CD14-positive monocyte (primary cell): Measurements from ENCODE around the gene SFXN2. TPM values are rescaled to one million over a fixed set of nuclear protein-coding genes. Genes with fewer than 3 reads are reported as not detected.

Experiments
- DNase-seq, 3 donors: peaks; one replicate each; pipeline ENCODE4 v3.0.0-alpha.2; 2011 to 2022
- H2AFZ ChIP-seq: 2 replicates; pipeline ENCODE4 v1.6.0; 2012; ENCODE audit warnings: mild to moderate bottlenecking, low read depth, low read length, inconsistent platforms; ENCODE audit not compliant: insufficient read depth, poor library complexity, severe bottlenecking
- H3K27ac ChIP-seq, 2 donors: 1 replicate in 1 of 2; 2 replicates in 1 of 2; pipeline ENCODE4 v1.5.1; 2012 to 2013; ENCODE audit warnings: low read length in 2 of 2, control low read depth in 1 of 2, inconsistent platforms in 1 of 2, low read depth in 1 of 2, mild to moderate bottlenecking in 1 of 2
- H3K27me3 ChIP-seq, 2 donors: one replicate each; pipeline versions ENCODE4 v1.6.0 to v1.6.1; 2011 to 2013; ENCODE audit warnings: low read length in 2 of 2; ENCODE audit not compliant: control insufficient read depth in 2 of 2, insufficient read depth in 2 of 2
- H3K36me3 ChIP-seq, 2 donors: replicated peaks in 1 of 2; 1 replicate in 1 of 2; 2 replicates in 1 of 2; pipeline versions ENCODE4 v1.5.1 to v1.6.1; 2012 to 2013; ENCODE audit warnings: low read length in 2 of 2, control low read depth in 1 of 2, inconsistent platforms in 1 of 2, mild to moderate bottlenecking in 1 of 2; ENCODE audit not compliant: insufficient read depth in 2 of 2, control insufficient read depth in 1 of 2
- H3K4me1 ChIP-seq, 2 donors: 1 replicate in 1 of 2; 2 replicates in 1 of 2; pipeline versions ENCODE4 v1.5.1 to v1.6.1; 2012 to 2013; ENCODE audit warnings: low read length in 2 of 2, control low read depth in 1 of 2, inconsistent platforms in 1 of 2, mild to moderate bottlenecking in 1 of 2, moderate library complexity in 1 of 2; ENCODE audit not compliant: insufficient read depth in 2 of 2, control insufficient read depth in 1 of 2
- H3K4me2 ChIP-seq: replicated peaks from 2 replicates; pipeline ENCODE3; 2012; ENCODE audit warnings: low read length, moderate library complexity, mild to moderate bottlenecking; ENCODE audit not compliant: poor library complexity, severe bottlenecking; ENCODE audit errors: extremely low read depth
- H3K4me3 ChIP-seq, 3 experiments: fragments of 200-600 bp in 1 of 3; sonication (generic) in 1 of 3; replicated peaks in 1 of 3; 1 replicate in 2 of 3; 2 replicates in 1 of 3; pipeline ENCODE4 v1.5.1; 2011 to 2013; ENCODE audit warnings: low read length in 3 of 3, mild to moderate bottlenecking in 3 of 3, control low read depth in 2 of 3, low read depth in 2 of 3, inconsistent platforms in 1 of 3, moderate library complexity in 1 of 3
- H3K79me2 ChIP-seq: 2 replicates; pipeline ENCODE4 v1.6.0; 2012; ENCODE audit warnings: mild to moderate bottlenecking, control low read depth, inconsistent platforms, low read length, moderate library complexity; ENCODE audit not compliant: insufficient read depth
- H3K9ac ChIP-seq: 2 replicates; pipeline ENCODE4 v1.6.0; 2017; ENCODE audit warnings: low read length, mild to moderate bottlenecking; ENCODE audit not compliant: insufficient read depth, poor library complexity, severe bottlenecking
- H3K9me3 ChIP-seq, 2 donors: replicated peaks in 1 of 2; 1 replicate in 1 of 2; 2 replicates in 1 of 2; pipeline versions ENCODE4 v1.5.1 to v1.6.1; 2012 to 2013; ENCODE audit warnings: low read length in 2 of 2, control low read depth in 1 of 2; ENCODE audit not compliant: control insufficient read depth in 1 of 2, insufficient read depth in 1 of 2
- H4K20me1 ChIP-seq: 2 replicates; pipeline ENCODE4 v1.6.0; 2012; ENCODE audit warnings: mild to moderate bottlenecking, low read length, control low read depth, moderate library complexity; ENCODE audit not compliant: insufficient read depth
- H3K27ac Mint-ChIP-seq, 7 donors: one replicate each; pipeline ENCODE4 v1.8.0; 2020; ENCODE audit warnings: mild to moderate bottlenecking in 7 of 7, mixed read lengths in 7 of 7, moderate library complexity in 6 of 7, inconsistent platforms in 2 of 7
- H3K27me3 Mint-ChIP-seq, 3 donors: one replicate each; pipeline ENCODE4 v1.8.0; 2021 to 2022; ENCODE audit warnings: low read depth in 3 of 3, mild to moderate bottlenecking in 3 of 3, mixed read lengths in 3 of 3, moderate library complexity in 3 of 3, inconsistent platforms in 1 of 3
- H3K36me3 Mint-ChIP-seq, 2 donors: one replicate each; pipeline ENCODE4 v1.8.0; 2020; ENCODE audit warnings: mixed read lengths in 2 of 2, inconsistent platforms in 1 of 2, mild to moderate bottlenecking in 1 of 2
- H3K4me1 Mint-ChIP-seq: one replicate; pipeline ENCODE4 v1.8.0; 2020; ENCODE audit warnings: mild to moderate bottlenecking, mixed read lengths
- H3K4me3 Mint-ChIP-seq, 2 donors: one replicate each; pipeline ENCODE4 v1.8.0; 2020; ENCODE audit warnings: mild to moderate bottlenecking in 2 of 2, mixed read lengths in 2 of 2, moderate library complexity in 1 of 2
- H3K9me3 Mint-ChIP-seq, 7 donors: one replicate each; pipeline ENCODE4 v1.8.0; 2020 to 2022; ENCODE audit warnings: mixed read lengths in 7 of 7, mild to moderate bottlenecking in 6 of 7, moderate library complexity in 6 of 7, inconsistent platforms in 2 of 7
- WGBS: methylation state at CpG from one replicate; pipeline ENCODE4 v1.1.5; 2013; ENCODE audit warnings: missing lambda C conversion rate; ENCODE audit not compliant: insufficient coverage; 5-methylcytosine and 5-hydroxymethylcytosine counted together
- intact Hi-C, 2 donors: fragments of 100-400 bp; cut with micrococcal nuclease; formaldehyde crosslinking; loops; one replicate each; pipeline versions ENCODE4 v1.15.0 to v1.15.1; 2023
- polyA plus RNA-seq, 3 donors: library from polyadenylated mRNA; depleted of rRNA in 1 of 3; unstranded in 2 of 3; stranded (reverse) in 1 of 3; fragments of 300-500 nt in 2 of 3; fragments of >200 nt in 1 of 3; fragmentation: Illumina TruSeq in 2 of 3; gene quantifications; 1 replicate in 2 of 3; 2 replicates in 1 of 3; pipeline ENCODE4 v1.2.3, GENCODE V29; 2012 to 2021
- TF ChIP-seq, protein P1 (sequence below): fragments of 200-600 bp; IDR thresholded peaks from one replicate; pipeline ENCODE4 v1.8.0; 2022; ENCODE audit warnings: antibody characterized with exemption, mild to moderate bottlenecking

Gene SFXN2
- polyA plus RNA-seq, 3 donors = 1.3 to 2.0 (median 1.8) TPM

GRCh38 chr10:102767428-102768160 lies 53.2 kb downstream of the SFXN2 start:
- Histone ChIP-seq H2AFZ (no peak overlapping the region), H3K27me3 (no peaks in the 10 kb centered on the region), H3K9ac (no peak overlapping the region), H3K36me3 (peaks cover 23 to 44% of the 10 kb centered on the region in 2 donors), H3K4me2 (no peak overlapping the region), H4K20me1 (peaks cover 60% of the 10 kb centered on the region), H3K27ac (peak overlapping the region in 1 of 2 donors; percentile 36), H3K4me3 (no peak overlapping the region), H3K4me1 (peaks cover under 1 to 2% of the 10 kb centered on the region in 2 donors), H3K79me2 (peaks cover 58% of the 10 kb centered on the region), H3K9me3 (no peaks in the 10 kb centered on the region)
- H3K4me3 Mint-ChIP-seq = no peak overlapping the region
- 93% methylated on average over 6 of the region's 9 CpGs for WGBS
- peaks cover 8% of the 10 kb centered on the region for H3K4me1 Mint-ChIP-seq
- TF ChIP-seq, protein P1, sequence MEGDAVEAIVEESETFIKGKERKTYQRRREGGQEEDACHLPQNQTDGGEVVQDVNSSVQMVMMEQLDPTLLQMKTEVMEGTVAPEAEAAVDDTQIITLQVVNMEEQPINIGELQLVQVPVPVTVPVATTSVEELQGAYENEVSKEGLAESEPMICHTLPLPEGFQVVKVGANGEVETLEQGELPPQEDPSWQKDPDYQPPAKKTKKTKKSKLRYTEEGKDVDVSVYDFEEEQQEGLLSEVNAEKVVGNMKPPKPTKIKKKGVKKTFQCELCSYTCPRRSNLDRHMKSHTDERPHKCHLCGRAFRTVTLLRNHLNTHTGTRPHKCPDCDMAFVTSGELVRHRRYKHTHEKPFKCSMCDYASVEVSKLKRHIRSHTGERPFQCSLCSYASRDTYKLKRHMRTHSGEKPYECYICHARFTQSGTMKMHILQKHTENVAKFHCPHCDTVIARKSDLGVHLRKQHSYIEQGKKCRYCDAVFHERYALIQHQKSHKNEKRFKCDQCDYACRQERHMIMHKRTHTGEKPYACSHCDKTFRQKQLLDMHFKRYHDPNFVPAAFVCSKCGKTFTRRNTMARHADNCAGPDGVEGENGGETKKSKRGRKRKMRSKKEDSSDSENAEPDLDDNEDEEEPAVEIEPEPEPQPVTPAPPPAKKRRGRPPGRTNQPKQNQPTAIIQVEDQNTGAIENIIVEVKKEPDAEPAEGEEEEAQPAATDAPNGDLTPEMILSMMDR = no peak
- intact Hi-C loops = no loop called here
- peaks cover 38 to 51% of the 10 kb centered on the region in 2 donors for H3K36me3 Mint-ChIP-seq
- no peak for DNase-seq
- no peaks in the 10 kb centered on the region for H3K9me3 Mint-ChIP-seq
- H3K27me3 Mint-ChIP-seq = no peaks in the 10 kb centered on the region
- peak overlapping the region in 6 of 7 donors; percentile 1 to 75 (median 40) for H3K27ac Mint-ChIP-seq

DNA sequence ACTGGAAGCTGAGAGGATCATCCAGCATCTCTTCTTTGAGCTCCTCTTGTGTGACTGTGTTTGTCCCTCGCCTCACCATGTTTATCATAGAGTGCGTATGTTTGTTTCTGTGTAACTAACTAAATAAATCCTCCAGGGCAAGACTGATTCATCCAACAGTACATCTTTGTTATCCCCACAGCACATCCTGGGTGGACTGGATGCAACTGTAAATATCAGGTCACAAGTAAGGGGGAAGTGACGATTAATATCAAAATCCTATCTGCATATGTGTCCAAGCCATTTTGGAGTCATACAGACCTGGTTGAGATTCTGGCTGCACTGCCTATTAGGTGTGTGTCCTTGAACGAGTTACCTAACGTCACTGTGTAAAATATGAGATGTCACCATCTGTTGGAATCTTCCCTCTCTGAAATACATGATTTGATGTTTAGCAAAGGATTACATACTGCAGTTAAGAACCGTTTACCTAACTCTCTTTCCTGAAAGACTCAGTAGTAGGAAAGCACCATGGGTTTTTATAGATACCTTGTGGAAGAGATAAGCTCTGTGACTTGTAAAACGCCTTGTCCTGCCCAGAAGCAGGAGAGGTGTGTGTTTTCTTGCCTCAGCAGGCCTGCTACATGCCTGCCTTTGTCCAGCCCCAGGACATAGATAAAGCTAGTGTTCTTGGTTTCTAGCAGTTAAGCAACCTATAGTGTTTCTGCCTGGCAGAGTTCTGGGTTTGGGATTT lies 55.1 kb downstream of the SFXN2 start:
- no peak overlapping the region for H3K4me2 ChIP-seq
- DNase-seq = no peak
- no peak overlapping the region for H2AFZ ChIP-seq
- peaks cover 14 to 24% of the 10 kb centered on the region in 2 donors for H3K36me3 ChIP-seq
- Mint-ChIP-seq H3K9me3 (no peaks in the 10 kb centered on the region), H3K36me3 (peaks cover 28 to 52% of the 10 kb centered on the region in 2 donors), H3K4me3 (no peak overlapping the region), H3K4me1 (peaks cover 23% of the 10 kb centered on the region), H3K27me3 (no peaks in the 10 kb centered on the region), H3K27ac (peak overlapping the region in 2 of 7 donors; percentile 17 to 60)
- no peaks in the 10 kb centered on the region for H3K27me3 ChIP-seq
- no peaks in the 10 kb centered on the region for H3K9me3 ChIP-seq
- H3K4me3 ChIP-seq = no peak overlapping the region
- intact Hi-C loops = loop anchor here (5.0 kb wide), 1 partner anchor 48 kb away; no protein-coding TSS in a partner anchor
- 100% methylated on average over 2 of the region's 7 CpGs for WGBS
- peaks cover 44% of the 10 kb centered on the region for H4K20me1 ChIP-seq
- TF ChIP-seq, protein P1 = no peak
- H3K9ac ChIP-seq = no peak overlapping the region
- H3K79me2 ChIP-seq = peaks cover 54% of the 10 kb centered on the region
- H3K27ac ChIP-seq = no peak overlapping the region
- H3K4me1 ChIP-seq = peaks cover 20 to 21% of the 10 kb centered on the region in 2 donors
